GM23338 (cell line): Measurements from ENCODE around the gene UNC5B. TPM values are rescaled to one million over a fixed set of nuclear protein-coding genes. Genes with fewer than 3 reads are reported as not detected.

Experiments used
- EZH2 ChIP-seq: fragments of 200-600 bp; sonication (generic); IDR thresholded peaks from one replicate; pipeline ENCODE4 v1.8.0; 2017; ENCODE audit warnings: antibody characterized with exemption, mild to moderate bottlenecking, low read depth; ENCODE audit not compliant: unreplicated experiment
- EZH2phosphoT487 ChIP-seq: fragments of 200-600 bp; sonication (generic); IDR thresholded peaks from one replicate; pipeline ENCODE4 v1.8.1; 2018; ENCODE audit warnings: antibody characterized with exemption; ENCODE audit not compliant: unreplicated experiment
- NANOG ChIP-seq: IDR thresholded peaks from 2 replicates; pipeline ENCODE4 v1.6.1; 2016; ENCODE audit warnings: antibody characterized with exemption, borderline replicate concordance
- POLR2AphosphoS5 ChIP-seq: IDR thresholded peaks from 2 replicates; pipeline ENCODE4 v1.6.1; 2016; ENCODE audit warnings: antibody characterized with exemption, low read depth
- STAT1 ChIP-seq: IDR thresholded peaks from one replicate; pipeline ENCODE4 v1.6.1; 2016; ENCODE audit warnings: antibody characterized with exemption; ENCODE audit not compliant: unreplicated experiment
- ZNF114 ChIP-seq: fragments of 250-450 bp; sonication (Bioruptor Pico); IDR thresholded peaks from 2 replicates; pipeline ENCODE4 v1.5.0; 2020; ENCODE audit warnings: mild to moderate bottlenecking, moderate library complexity
- polyA plus RNA-seq: library from polyadenylated mRNA; unstranded; fragments of >200 nt; fragmentation: Nextera tagmentation; extraction: Ambion mirVana; gene quantifications from 2 replicates; pipeline ENCODE4 v1.2.1, GENCODE V29; 2016
- total RNA-seq: library from RNA; depleted of rRNA; stranded (reverse); fragments of >200 nt; shearing (Covaris generic); gene quantifications from 2 replicates; pipeline ENCODE4 v1.2.3, GENCODE V29; 2014
- TF ChIP-seq, protein P1 (sequence below): fragments of 250-450 bp; sonication (Bioruptor Pico); IDR thresholded peaks from 2 replicates; pipeline ENCODE4 v1.5.0; 2020; ENCODE audit warnings: mild to moderate bottlenecking, moderate library complexity
- TF ChIP-seq, protein P2 (sequence below): IDR thresholded peaks from 2 replicates; pipeline ENCODE4 v1.6.1; 2016; ENCODE audit warnings: antibody characterized with exemption
- TF ChIP-seq, protein P3 (sequence below): IDR thresholded peaks from one replicate; pipeline ENCODE4 v1.6.1; 2018; ENCODE audit warnings: antibody characterized with exemption; ENCODE audit not compliant: unreplicated experiment

Gene UNC5B
- total and polyA plus RNA-seq, 2 experiments from 2014 or later, result 8.0 to 31.2 TPM

DNA sequence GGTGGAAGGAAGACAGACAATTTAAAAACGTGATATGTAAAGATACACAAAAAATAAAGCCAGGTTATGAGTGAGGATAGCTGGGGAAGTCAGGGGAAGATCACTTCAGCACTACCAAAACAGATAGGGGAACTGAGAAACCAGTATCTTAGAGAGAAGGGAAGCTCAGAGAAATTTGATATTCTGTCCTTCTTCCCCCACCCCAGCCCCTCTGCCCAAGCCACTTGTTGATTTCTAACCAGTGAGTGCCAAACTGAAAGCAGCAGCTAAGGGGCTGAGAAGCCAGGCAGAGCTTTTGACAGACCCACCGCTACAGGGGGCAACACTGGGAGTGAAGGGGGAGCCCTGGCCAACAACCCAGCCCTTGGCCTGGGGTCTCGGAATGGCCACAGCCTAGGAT, 97.5 kb downstream of the UNC5B start (continued):
- TF ChIP-seq, protein P1, sequence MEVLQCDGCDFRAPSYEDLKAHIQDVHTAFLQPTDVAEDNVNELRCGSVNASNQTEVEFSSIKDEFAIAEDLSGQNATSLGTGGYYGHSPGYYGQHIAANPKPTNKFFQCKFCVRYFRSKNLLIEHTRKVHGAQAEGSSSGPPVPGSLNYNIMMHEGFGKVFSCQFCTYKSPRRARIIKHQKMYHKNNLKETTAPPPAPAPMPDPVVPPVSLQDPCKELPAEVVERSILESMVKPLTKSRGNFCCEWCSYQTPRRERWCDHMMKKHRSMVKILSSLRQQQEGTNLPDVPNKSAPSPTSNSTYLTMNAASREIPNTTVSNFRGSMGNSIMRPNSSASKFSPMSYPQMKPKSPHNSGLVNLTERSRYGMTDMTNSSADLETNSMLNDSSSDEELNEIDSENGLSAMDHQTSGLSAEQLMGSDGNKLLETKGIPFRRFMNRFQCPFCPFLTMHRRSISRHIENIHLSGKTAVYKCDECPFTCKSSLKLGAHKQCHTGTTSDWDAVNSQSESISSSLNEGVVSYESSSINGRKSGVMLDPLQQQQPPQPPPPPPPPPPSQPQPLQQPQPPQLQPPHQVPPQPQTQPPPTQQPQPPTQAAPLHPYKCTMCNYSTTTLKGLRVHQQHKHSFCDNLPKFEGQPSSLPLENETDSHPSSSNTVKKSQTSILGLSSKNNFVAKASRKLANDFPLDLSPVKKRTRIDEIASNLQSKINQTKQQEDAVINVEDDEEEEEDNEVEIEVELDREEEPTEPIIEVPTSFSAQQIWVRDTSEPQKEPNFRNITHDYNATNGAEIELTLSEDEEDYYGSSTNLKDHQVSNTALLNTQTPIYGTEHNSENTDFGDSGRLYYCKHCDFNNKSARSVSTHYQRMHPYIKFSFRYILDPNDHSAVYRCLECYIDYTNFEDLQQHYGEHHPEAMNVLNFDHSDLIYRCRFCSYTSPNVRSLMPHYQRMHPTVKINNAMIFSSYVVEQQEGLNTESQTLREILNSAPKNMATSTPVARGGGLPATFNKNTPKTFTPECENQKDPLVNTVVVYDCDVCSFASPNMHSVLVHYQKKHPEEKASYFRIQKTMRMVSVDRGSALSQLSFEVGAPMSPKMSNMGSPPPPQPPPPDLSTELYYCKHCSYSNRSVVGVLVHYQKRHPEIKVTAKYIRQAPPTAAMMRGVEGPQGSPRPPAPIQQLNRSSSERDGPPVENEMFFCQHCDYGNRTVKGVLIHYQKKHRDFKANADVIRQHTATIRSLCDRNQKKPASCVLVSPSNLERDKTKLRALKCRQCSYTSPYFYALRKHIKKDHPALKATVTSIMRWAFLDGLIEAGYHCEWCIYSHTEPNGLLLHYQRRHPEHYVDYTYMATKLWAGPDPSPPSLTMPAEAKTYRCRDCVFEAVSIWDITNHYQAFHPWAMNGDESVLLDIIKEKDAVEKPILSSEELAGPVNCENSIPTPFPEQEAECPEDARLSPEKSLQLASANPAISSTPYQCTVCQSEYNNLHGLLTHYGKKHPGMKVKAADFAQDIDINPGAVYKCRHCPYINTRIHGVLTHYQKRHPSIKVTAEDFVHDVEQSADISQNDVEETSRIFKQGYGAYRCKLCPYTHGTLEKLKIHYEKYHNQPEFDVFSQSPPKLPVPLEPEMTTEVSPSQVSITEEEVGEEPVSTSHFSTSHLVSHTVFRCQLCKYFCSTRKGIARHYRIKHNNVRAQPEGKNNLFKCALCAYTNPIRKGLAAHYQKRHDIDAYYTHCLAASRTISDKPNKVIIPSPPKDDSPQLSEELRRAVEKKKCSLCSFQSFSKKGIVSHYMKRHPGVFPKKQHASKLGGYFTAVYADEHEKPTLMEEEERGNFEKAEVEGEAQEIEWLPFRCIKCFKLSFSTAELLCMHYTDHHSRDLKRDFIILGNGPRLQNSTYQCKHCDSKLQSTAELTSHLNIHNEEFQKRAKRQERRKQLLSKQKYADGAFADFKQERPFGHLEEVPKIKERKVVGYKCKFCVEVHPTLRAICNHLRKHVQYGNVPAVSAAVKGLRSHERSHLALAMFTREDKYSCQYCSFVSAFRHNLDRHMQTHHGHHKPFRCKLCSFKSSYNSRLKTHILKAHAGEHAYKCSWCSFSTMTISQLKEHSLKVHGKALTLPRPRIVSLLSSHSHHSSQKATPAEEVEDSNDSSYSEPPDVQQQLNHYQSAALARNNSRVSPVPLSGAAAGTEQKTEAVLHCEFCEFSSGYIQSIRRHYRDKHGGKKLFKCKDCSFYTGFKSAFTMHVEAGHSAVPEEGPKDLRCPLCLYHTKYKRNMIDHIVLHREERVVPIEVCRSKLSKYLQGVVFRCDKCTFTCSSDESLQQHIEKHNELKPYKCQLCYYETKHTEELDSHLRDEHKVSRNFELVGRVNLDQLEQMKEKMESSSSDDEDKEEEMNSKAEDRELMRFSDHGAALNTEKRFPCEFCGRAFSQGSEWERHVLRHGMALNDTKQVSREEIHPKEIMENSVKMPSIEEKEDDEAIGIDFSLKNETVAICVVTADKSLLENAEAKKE (CRISPR knock-in tag), result no peak
- TF ChIP-seq STAT1 (no peak), EZH2 (no peak), EZH2phosphoT487 (no peak), NANOG (no peak), POLR2AphosphoS5 (no peak), ZNF114 (CRISPR knock-in tag) (no peak)
- TF ChIP-seq, protein P2, sequence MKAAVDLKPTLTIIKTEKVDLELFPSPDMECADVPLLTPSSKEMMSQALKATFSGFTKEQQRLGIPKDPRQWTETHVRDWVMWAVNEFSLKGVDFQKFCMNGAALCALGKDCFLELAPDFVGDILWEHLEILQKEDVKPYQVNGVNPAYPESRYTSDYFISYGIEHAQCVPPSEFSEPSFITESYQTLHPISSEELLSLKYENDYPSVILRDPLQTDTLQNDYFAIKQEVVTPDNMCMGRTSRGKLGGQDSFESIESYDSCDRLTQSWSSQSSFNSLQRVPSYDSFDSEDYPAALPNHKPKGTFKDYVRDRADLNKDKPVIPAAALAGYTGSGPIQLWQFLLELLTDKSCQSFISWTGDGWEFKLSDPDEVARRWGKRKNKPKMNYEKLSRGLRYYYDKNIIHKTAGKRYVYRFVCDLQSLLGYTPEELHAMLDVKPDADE, result no peak
- TF ChIP-seq, protein P3, sequence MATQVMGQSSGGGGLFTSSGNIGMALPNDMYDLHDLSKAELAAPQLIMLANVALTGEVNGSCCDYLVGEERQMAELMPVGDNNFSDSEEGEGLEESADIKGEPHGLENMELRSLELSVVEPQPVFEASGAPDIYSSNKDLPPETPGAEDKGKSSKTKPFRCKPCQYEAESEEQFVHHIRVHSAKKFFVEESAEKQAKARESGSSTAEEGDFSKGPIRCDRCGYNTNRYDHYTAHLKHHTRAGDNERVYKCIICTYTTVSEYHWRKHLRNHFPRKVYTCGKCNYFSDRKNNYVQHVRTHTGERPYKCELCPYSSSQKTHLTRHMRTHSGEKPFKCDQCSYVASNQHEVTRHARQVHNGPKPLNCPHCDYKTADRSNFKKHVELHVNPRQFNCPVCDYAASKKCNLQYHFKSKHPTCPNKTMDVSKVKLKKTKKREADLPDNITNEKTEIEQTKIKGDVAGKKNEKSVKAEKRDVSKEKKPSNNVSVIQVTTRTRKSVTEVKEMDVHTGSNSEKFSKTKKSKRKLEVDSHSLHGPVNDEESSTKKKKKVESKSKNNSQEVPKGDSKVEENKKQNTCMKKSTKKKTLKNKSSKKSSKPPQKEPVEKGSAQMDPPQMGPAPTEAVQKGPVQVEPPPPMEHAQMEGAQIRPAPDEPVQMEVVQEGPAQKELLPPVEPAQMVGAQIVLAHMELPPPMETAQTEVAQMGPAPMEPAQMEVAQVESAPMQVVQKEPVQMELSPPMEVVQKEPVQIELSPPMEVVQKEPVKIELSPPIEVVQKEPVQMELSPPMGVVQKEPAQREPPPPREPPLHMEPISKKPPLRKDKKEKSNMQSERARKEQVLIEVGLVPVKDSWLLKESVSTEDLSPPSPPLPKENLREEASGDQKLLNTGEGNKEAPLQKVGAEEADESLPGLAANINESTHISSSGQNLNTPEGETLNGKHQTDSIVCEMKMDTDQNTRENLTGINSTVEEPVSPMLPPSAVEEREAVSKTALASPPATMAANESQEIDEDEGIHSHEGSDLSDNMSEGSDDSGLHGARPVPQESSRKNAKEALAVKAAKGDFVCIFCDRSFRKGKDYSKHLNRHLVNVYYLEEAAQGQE, result no peak
